Esophagus squamous epithelium (tissue), 5 donors: Measurements from ENCODE around the gene CORIN. TPM values are rescaled to one million over a fixed set of nuclear protein-coding genes. Genes with fewer than 3 reads are reported as not detected.

Source experiments
- DNase-seq: peaks from one replicate; lab custom pipeline; 2025; lab: John Stamatoyannopoulos, UW
- H3K27ac ChIP-seq, 4 donors: fragments of 200-600 bp; sonication (generic); one replicate each; pipeline ENCODE4 v1.5.1; 2016 to 2019; ENCODE audit warnings: mild to moderate bottlenecking in 1 of 4
- H3K27me3 ChIP-seq, 4 donors: fragments of 200-600 bp; sonication (generic); 1 replicate in 3 of 4; 2 replicates in 1 of 4; pipeline versions ENCODE4 v1.5.1 to v1.6.0; 2017 to 2021; ENCODE audit warnings: antibody characterized with exemption in 1 of 4
- H3K36me3 ChIP-seq, 3 donors: fragments of 200-600 bp; sonication (generic); one replicate each; pipeline ENCODE4 v1.5.1; 2016 to 2019
- H3K4me1 ChIP-seq, 3 donors: fragments of 200-600 bp; sonication (generic); one replicate each; pipeline ENCODE4 v1.5.1; 2017 to 2019
- H3K4me3 ChIP-seq, 4 donors: fragments of 200-600 bp; sonication (generic); 1 replicate in 3 of 4; 2 replicates in 1 of 4; pipeline ENCODE4 v1.5.1; 2016 to 2019; ENCODE audit warnings: mild to moderate bottlenecking in 2 of 4, moderate library complexity in 1 of 4
- H3K9me3 ChIP-seq, 3 donors: fragments of 200-600 bp; sonication (generic); one replicate each; pipeline ENCODE4 v1.5.1; 2016 to 2019
- POLR2A ChIP-seq, 4 donors: fragments of 450-650 bp; IDR thresholded peaks; one replicate each; pipeline ENCODE4 v1.6.1; 2017; ENCODE audit warnings: antibody characterized with exemption in 4 of 4, mild to moderate bottlenecking in 4 of 4, moderate library complexity in 3 of 4
- WGBS, 2 donors: methylation state at CpG; one replicate each; pipeline ENCODE4 v1.1.5; 2018; 5-methylcytosine and 5-hydroxymethylcytosine counted together
- intact Hi-C: fragments of 100-400 bp; cut with DNase I; formaldehyde crosslinking; loops from one replicate; pipeline ENCODE4 v1.15.0; 2022
- total RNA-seq, 4 donors: library from RNA; depleted of rRNA; stranded (reverse); fragments of >200 nt; gene quantifications; one replicate each; pipeline ENCODE4 v1.1.0, GENCODE V29; 2016
- TF ChIP-seq, protein P1 (sequence below), 6 experiments: fragments of 450-650 bp in 4 of 6; fragments of 200-600 bp in 2 of 6; sonication (generic) in 2 of 6; IDR thresholded peaks; one replicate each; pipeline ENCODE4 v1.5.1; 2016 to 2019; ENCODE audit warnings: antibody characterized with exemption in 6 of 6, mild to moderate bottlenecking in 4 of 6, moderate library complexity in 4 of 6
- donor health status: DM: yes; HTN: yes; CAD: no.

CORIN gene
- total RNA-seq, 4 donors from 2014 or later = 0.08 to 4.8 (median 0.41) TPM

GRCh38 chr4:47801481-47802002 is 36.3 kb downstream of the CORIN start:
- Histone ChIP-seq H3K27ac (no peak overlapping the region), H3K27me3 (no peaks in the 10 kb centered on the region), H3K36me3 (no peaks in the 10 kb centered on the region), H3K4me3 (no peak overlapping the region), H3K4me1 (no peaks in the 10 kb centered on the region), H3K9me3 (no peaks in the 10 kb centered on the region)
- DNase-seq = no peak
- TF ChIP-seq POLR2A (IDR thresholded peaks at IDR 0.05) = no peak
- TF ChIP-seq, protein P1, sequence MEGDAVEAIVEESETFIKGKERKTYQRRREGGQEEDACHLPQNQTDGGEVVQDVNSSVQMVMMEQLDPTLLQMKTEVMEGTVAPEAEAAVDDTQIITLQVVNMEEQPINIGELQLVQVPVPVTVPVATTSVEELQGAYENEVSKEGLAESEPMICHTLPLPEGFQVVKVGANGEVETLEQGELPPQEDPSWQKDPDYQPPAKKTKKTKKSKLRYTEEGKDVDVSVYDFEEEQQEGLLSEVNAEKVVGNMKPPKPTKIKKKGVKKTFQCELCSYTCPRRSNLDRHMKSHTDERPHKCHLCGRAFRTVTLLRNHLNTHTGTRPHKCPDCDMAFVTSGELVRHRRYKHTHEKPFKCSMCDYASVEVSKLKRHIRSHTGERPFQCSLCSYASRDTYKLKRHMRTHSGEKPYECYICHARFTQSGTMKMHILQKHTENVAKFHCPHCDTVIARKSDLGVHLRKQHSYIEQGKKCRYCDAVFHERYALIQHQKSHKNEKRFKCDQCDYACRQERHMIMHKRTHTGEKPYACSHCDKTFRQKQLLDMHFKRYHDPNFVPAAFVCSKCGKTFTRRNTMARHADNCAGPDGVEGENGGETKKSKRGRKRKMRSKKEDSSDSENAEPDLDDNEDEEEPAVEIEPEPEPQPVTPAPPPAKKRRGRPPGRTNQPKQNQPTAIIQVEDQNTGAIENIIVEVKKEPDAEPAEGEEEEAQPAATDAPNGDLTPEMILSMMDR (IDR thresholded peaks at IDR 0.05) = no peak
- 57 to 100% methylated on average over 1 to 2 of the region's 3 CpGs for WGBS, 2 donors
- intact Hi-C loops = no loop called here

GRCh38 chr4:47798165-47798564 is 39.7 kb downstream of the CORIN start:
- intact Hi-C loops = no loop called here
- no peak for DNase-seq
- no peak for TF ChIP-seq POLR2A (IDR thresholded peaks at IDR 0.05)
- TF ChIP-seq, protein P1 (IDR thresholded peaks at IDR 0.05) = no peak

GRCh38 chr4:47791965-47792364 is 45.9 kb downstream of the CORIN start:
- no peak for TF ChIP-seq POLR2A (IDR thresholded peaks at IDR 0.05)
- TF ChIP-seq, protein P1 (IDR thresholded peaks at IDR 0.05) = no peak
- no peak overlapping the region for H3K4me3 ChIP-seq
- WGBS, 2 donors = 46 to 56% methylated on average over 2 of the region's 2 CpGs
- H3K36me3 ChIP-seq = no peaks in the 10 kb centered on the region
- H3K27me3 ChIP-seq = no peaks in the 10 kb centered on the region
- H3K27ac ChIP-seq = no peak overlapping the region
- H3K9me3 ChIP-seq = no peaks in the 10 kb centered on the region
- intact Hi-C loops = no loop called here
- no peaks in the 10 kb centered on the region for H3K4me1 ChIP-seq
- DNase-seq = no peak

More at GRCh38 chr4:47798165-47798564, 39.7 kb downstream of the CORIN start:
- no peak overlapping the region for H3K27ac ChIP-seq
- H3K4me3 ChIP-seq = no peak overlapping the region
- no peaks in the 10 kb centered on the region for H3K4me1 ChIP-seq
- no peaks in the 10 kb centered on the region for H3K27me3 ChIP-seq
- H3K9me3 ChIP-seq = no peaks in the 10 kb centered on the region
- WGBS, 2 donors = 30 to 37% methylated on average over 3 of the region's 3 CpGs
- H3K36me3 ChIP-seq = no peaks in the 10 kb centered on the region

- intact Hi-C loops = no loop called here
- WGBS, 2 donors = 83 to 88% methylated on average over 5 to 6 of the region's 8 CpGs
- DNase-seq = no peak
- Histone ChIP-seq H3K4me1 (no peaks in the 10 kb centered on the region), H3K27ac (no peak overlapping the region), H3K4me3 (no peak overlapping the region), H3K9me3 (no peaks in the 10 kb centered on the region), H3K27me3 (no peaks in the 10 kb centered on the region), H3K36me3 (no peaks in the 10 kb centered on the region)
- TF ChIP-seq, protein P1 (IDR thresholded peaks at IDR 0.05) = no peak
- TF ChIP-seq POLR2A (IDR thresholded peaks at IDR 0.05) = no peak
These were observed 47.8 kb downstream of the CORIN start for GRCh38 chr4:47790105-47790504.

DNA sequence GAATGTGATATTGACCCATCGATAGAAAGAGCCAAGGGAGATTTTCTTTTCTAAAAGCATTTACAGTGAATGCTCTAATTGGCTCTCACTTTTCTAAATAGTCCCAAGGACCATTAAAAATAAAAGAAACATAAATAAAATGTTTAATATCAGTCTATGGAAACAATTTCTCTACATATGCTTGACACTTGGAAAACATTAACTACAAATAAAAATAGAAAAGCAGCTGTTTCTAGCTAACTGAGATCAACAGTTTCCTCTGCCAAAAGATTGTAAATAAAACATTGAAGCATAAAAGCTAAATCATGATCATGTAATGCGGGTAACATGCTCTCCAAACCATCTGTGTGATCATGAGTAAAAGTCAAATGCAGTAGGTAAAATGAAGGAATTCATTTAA is 49.7 kb downstream of the CORIN start:
- no peaks in the 10 kb centered on the region for H3K4me1 ChIP-seq
- intact Hi-C loops = no loop called here
- 71 to 72% methylated on average over 2 of the region's 2 CpGs for WGBS, 2 donors
- H3K36me3 ChIP-seq = no peaks in the 10 kb centered on the region
- no peaks in the 10 kb centered on the region for H3K9me3 ChIP-seq
- DNase-seq = no peak
- no peak overlapping the region for H3K4me3 ChIP-seq
- TF ChIP-seq POLR2A (IDR thresholded peaks at IDR 0.05) = no peak
- TF ChIP-seq, protein P1 (IDR thresholded peaks at IDR 0.05) = no peak
- no peak overlapping the region for H3K27ac ChIP-seq
- H3K27me3 ChIP-seq = no peaks in the 10 kb centered on the region
